Right ventricle myocardium inferior (tissue), 1 donor: ENCODE data around the gene RASSF4. TPM values are rescaled to one million over a fixed set of nuclear protein-coding genes. Genes with fewer than 3 reads are reported as not detected.

Source experiments
- ATAC-seq: fragments of 200-7000 bp; cut with Tn5 transposase; one replicate; pipeline ENCODE4 v1.9.1; 2020; ENCODE audit warnings: mild to moderate bottlenecking, moderate library complexity
- DNase-seq: peaks from one replicate; pipeline ENCODE4 v3.0.0; 2021; ENCODE audit errors: missing footprints
- intact Hi-C: fragments of 100-400 bp; cut with DNase I; formaldehyde crosslinking; loops from one replicate; pipeline ENCODE4 v1.11.0; 2022
- total RNA-seq: library from RNA; stranded (reverse); fragmentation: NEBNext Ultra II Directional; extraction: Animal tissue kit (Norgen Biotek cat#: 25700); gene quantifications from one replicate; pipeline ENCODE4 v1.2.1, GENCODE V29; 2021
- donor health status: DM: no; HTN: yes; CAD: no; lungs with severe emphysema.

The RASSF4 gene
- total RNA-seq, 1 donor from 2014 or later = 91.5 TPM

DNA sequence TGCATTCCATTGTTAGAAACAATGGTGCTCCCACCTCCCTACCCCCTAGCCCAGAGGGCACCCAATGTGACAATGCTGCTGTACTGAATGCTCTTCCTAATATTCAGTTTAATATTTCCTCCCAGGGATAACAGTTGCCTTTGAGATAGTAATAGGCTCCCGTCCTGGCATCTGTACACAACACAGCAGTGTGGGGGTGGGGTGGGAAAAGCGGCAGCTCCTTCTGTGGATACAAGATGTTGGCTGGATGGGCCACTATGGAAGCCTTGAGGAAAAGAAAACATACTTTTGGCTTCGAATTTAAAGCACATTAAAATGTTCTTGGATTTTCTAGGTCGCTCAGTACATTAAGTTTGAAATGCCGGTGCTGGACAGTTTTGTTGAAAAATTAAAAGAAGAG is 32.0 kb downstream of the RASSF4 start:
- DNase-seq (peak; percentile 15), ATAC-seq (no peak)
- intact Hi-C loops = no loop called here

DNA sequence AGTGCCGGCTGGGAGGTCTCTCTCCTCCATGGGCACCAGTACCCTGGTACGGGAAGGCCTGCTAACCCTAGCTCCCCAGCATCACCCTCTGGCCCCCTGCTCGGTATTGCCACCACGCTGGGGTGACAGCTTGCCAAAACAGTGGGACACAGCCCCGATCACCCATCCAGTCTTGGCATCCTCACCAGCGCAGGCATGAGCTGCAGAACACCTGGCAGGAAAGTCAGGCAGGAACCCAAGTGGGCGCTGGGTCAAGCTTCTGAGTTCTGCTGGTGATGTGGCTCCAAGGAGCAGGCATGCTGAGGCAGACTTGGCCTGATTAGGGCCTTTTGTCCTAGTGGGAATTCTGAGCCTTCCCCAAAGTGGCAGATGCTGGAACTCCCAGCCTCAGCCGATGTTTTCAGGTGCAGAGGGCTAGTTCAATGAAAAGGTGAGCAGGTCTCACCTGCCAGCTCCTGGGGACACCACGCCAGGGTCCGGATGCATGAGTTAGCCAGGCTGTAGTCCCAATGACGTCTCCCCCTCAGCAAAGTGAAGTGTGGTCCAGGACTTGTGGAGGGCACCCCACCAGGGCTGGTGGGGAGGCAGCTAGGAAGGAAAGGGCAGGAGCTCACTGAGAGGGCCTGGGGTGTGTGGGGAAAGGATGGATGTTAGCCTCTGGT is 32.6 kb downstream of the RASSF4 start:
- peak; percentile 3 for ATAC-seq
- intact Hi-C loops = no loop called here
- DNase-seq = peak; percentile 63

DNA sequence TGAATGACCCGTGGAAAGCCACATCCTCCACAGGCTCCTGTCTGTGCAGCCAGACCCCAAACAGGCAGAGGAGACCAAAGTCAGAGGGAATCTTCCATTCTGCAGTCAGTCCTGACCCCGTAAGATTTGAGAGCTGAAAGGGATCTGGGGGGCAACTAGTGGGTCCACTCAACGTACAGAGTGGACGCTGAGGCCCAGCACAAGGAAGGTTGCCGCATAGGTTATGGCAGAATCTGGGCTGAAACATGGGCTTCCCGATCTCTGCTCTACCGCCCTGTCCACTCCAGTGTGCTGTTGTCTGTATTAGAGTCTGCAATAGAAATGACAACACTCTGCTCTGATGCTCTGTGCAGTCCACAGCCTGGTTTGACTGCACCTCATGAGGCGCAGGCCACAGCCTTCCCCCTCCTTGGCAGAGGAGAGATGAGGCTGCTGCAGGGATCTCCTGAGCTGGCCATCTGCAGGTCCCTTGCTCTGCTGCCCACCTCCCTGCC is 33.2 kb downstream of the RASSF4 start:
- DNase-seq (no peak), ATAC-seq (no peak)
- intact Hi-C loops = no loop called here

- DNase-seq = peak; percentile 64
- intact Hi-C loops = no loop called here
- no peak for ATAC-seq
Measured at GRCh38 chr10:44993226-44993921, 33.8 kb downstream of the RASSF4 start.

GRCh38 chr10:44993922-44994751 is 34.5 kb downstream of the RASSF4 start:
- ATAC-seq = no peak
- DNase-seq = peak; percentile 14
- intact Hi-C loops = no loop called here

DNA sequence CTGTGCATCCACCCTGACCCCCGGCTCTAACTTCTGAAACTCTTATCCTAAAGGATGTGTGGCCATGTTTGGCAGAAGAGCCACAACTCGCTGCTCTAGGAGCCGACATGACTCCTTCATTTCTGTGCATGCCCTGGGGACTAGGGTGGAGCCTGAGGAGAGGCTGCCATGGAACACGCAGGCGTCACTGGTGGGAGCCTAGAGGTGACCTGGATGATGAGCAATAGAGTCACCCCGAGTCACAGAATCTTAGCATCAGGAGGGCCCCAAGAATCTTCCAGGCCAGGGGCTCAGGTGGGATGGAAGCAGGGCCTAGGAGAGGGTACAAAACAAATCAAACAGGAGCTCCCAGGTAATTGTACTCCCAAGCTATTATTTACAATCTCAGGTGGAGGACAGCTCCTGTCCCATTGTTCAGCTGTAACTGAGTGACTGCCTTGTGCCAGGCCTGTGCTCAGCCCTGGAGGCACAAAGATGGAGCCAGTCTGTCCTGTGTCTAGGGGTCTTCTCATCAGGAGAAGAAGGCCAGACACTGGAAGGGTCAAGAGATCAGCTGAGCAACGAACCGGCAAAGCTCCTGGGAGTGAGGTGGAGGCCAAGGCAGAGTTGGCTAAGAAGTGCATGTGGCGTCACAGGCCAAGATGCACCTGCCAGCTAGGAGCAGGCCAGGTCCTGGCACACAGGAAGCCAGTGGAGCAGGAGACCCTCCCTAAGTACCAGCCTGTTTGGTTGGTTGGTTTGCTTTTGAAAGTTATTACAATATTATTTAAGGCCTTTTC is 35.3 kb downstream of the RASSF4 start:
- no peak for ATAC-seq
- peak; percentile 61 for DNase-seq
- intact Hi-C loops = no loop called here

- no peak for DNase-seq
- intact Hi-C loops = no loop called here
- no peak for ATAC-seq
Measured at GRCh38 chr10:44995581-44995913, 35.9 kb downstream of the RASSF4 start.

- ATAC-seq = peak; percentile 61
- intact Hi-C loops = loop anchor here (1.0 kb wide), 2 partner anchors 18 to 32 kb away; partner anchors contain the start of gene DEPP1
Measured at GRCh38 chr10:44995914-44996669, 36.5 kb downstream of the RASSF4 start.

GRCh38 chr10:44997105-44997748 is 37.6 kb downstream of the RASSF4 start:
- no peak for ATAC-seq
- intact Hi-C loops = no loop called here
- DNase-seq = no peak

More at GRCh38 chr10:44995914-44996669, 36.5 kb downstream of the RASSF4 start:
- DNase-seq = peak; percentile 72

- intact Hi-C loops = no loop called here
- DNase-seq = peak; percentile 53
- peak; percentile 2 for ATAC-seq
Measured at GRCh38 chr10:44998146-44998631, 38.6 kb downstream of the RASSF4 start.

- peak; percentile 90 for DNase-seq
- peak; percentile 53 for ATAC-seq
- intact Hi-C loops = no loop called here
Measured at GRCh38 chr10:45000138-45000751, 40.6 kb downstream of the RASSF4 start.

- DNase-seq (peak; percentile 90), ATAC-seq (peak; percentile 63)
- intact Hi-C loops = no loop called here
Measured at GRCh38 chr10:45000752-45001380, 41.3 kb downstream of the RASSF4 start, which contains the start of gene ZNF22. Gene ZNF22 (plus strand): TSS chr10:45000923. CDS start chr10:45003369, 2,446 bp downstream.

DNA sequence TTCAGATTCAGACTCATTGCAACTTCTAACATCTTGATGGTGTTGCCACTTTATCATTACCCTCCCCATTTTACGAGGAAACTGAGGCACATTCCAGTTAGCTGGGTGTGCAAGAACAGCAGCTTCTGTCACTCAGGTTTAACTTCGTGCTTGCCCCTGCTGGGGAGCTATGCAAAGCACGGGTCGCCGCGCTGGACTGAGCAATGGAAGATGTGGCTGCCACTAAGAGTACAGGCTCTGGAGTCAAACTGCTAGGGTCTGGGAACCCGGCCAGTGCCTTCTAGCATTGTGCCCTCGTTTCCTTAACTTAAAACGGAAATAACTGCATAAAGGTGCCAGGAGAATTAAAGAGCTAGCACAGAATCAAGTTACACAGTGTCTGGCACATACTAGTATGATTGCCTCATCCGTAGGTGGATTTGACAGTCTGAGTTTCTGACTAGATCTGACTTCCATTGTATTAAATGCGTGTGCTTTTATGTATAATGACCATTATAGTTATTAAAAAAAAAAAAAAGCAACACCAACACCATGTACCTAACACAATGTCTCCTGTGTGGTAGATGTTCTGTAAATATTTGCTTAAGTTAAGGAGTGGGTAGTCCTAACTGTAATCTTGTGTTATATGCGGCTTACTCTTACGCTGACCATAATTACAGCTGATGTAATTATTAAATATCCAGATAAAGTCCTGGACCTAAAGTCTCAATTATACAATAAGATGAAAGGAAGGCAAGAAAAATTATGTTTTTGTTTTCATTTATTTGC is 42.0 kb downstream of the RASSF4 start:
- peak; percentile 48 for ATAC-seq
- DNase-seq = peak; percentile 88
- intact Hi-C loops = no loop called here

DNA sequence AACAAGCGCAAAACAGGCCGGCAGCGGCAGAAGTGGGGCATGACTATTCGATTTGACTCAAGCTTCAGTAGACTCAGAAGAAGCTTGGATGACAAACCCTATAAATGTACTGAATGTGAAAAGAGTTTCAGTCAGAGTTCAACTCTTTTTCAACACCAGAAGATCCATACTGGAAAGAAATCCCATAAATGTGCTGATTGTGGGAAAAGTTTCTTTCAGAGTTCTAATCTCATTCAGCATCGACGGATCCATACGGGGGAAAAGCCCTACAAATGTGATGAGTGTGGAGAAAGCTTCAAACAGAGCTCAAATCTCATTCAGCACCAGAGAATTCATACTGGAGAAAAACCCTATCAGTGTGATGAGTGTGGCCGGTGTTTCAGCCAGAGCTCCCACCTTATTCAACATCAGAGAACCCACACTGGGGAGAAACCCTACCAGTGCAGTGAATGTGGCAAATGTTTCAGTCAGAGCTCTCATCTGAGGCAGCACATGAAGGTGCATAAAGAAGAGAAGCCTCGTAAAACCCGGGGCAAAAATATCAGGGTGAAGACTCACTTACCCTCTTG is 43.9 kb downstream of the RASSF4 start:
- intact Hi-C loops = no loop called here

GRCh38 chr10:45004661-45005060 is 45.1 kb downstream of the RASSF4 start:
- no peak for DNase-seq
- intact Hi-C loops = loop anchor here (5.0 kb wide), 1 partner anchor 233 kb away; no protein-coding TSS in a partner anchor
- no peak for ATAC-seq

More for the DNA sequence above, 43.9 kb downstream of the RASSF4 start:
- DNase-seq = no peak
- ATAC-seq = no peak
